ENCODE measurements around the gene LMBRD1.
A peak's percentile ranks its signal among the peaks of the same experiment; 100 is the strongest.
"Not testable (repeated sequence)": the region's sequence is repeated elsewhere in the genome, so short reads cannot be mapped to it uniquely, and the experiment has no call there.

The LMBRD1 gene

DNA sequence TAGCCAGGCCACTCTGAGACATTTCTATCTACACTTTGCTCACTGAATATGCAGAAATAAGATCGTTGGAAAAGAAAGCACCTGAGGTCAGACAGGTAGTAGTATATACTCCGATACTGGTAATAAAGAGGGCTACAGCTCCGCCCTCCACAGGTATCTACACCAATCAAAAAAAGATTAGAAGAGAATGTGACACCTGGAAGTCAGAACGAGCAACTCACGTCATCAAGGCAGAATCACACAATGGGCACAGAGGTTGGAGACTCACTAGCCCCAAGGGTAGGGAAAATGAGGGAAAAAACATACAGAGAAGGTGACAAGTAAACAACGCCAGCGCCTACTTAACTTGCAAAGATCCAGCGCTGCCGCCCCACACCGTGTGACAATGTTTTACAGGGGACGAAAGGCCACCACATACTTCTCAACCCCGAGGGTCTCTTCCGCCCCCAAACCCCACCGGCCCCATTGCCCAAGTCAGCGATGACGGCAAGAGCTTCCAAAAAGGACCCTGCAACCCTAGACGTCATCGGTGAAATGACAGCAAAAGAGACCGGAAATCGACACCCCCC is 653 bp downstream of the LMBRD1 start:
- no peak for DNase-seq

DNA sequence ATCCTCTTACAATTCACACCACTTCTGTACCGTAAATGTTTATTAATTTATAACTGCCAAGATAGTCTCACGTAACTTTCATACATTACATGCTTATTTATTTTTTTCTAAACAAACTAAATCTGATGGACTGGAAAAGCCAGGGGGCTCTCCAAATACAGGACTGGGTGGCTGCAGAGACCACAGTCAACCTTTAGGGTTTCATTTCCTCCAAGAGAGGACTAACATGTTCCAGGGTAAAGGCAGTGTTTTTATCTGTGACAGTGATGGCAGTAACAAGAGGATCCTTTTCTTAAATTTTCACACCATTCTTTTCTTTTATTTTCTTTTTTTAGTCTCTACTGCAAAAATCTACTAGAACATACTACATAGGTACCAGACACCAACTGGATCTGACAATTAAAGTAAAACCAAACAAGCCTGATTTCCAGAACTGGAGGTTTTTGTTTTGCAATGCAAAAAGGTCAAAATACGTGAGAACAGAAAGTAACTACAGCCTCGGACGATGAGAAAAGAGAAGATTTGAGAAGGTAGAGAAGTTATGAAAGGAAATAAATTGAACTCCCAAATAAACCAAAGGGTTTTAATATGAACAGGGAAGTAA is 1.2 kb downstream of the LMBRD1 start:
- no peak for DNase-seq

DNA sequence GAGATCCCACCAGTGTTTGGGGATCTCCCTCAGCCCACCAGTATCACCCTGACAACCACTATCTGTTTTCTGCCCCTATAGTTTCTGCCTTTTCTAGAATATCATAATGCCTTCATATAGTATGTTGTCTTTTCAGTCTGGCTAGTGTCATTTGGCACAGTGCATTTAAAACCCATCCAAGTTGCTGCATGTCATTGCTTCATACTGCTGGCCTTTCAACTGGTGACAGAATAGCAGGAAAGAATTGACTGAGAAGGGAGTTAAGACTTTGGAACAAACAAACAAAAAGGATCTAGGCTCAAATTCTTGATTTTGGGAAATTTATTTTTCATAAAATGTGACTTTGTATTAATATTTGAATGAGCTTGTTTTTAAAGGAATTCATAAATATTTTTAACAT is 4.5 kb downstream of the LMBRD1 start:
- no peak for DNase-seq

DNA sequence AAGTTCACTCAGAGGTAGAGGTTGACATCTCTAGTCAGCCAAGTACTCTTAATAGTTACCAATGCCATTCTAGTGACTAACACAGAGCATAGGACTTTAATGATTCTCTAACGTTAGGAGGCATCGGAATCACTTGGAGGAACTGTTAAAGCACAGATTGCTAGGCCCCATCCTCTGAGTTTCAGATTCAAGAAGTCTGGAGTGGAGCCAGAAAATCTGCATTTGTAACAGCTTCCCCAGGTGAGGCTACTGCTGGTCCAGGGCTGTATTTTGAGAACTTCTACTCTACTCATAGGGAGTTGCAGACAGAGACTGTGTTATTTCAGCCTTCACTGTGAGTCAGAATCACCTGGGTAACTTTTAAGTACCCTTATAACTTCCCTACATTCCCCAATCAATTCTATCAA is 5.7 kb downstream of the LMBRD1 start:
- DNase-seq: no peak

DNA sequence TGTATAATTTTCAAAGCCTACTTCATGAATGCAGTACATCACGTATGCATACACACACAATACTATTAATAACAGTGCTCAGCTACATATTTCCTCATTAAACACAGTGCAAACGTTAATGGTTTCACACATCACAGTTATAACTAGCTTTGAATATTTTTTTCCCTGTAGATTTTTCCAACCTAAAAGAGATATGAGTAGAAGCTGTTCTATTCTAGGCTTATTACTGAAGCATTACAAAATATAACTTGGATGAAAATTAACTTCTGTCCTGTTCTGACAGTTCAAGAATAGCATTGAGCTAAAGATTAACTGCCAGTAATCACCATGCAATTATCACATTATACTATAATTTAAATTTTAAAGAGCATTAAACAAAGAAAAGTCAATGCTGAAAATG is 6.2 kb downstream of the LMBRD1 start:
- no peak for DNase-seq

DNA sequence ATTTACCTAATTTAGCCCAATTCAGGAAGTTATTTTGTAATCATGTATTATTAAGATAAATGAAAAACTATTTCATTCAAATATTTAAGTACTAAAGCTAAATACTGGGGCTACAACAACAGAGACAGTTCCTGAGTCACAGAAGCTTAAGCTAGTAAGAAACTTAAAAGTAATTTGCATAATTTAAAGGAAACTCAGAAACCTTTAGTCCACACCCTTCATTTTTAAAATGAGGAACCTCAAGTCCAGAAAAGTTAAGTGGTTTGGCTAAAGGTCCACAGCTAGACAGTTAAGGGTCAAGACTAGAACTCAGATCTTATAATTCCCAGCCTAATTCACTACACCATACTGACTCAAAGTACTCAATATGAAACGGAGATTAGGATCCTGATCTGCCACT is 7.2 kb downstream of the LMBRD1 start:
- no peak for DNase-seq

DNA sequence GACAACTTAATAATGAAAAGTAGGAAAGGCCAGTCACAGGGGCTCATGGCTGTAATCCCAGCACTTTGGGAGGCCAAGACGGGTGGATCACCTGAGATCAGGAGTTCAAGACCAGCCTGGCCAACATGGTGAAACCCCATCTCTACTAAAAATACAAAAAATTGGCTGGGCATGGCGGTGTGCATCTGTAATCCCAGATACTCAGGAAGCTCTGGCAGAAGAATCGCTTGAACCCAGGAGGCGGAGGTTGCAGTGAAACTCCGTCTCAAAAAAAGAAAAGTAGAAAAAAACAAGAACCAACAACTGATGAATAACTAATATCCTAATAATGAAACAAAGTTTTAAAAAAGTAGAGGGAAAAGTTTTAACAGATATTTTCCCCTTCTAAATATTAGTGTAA is 9.4 kb downstream of the LMBRD1 start:
- DNase-seq: not testable (repeated sequence)

DNA sequence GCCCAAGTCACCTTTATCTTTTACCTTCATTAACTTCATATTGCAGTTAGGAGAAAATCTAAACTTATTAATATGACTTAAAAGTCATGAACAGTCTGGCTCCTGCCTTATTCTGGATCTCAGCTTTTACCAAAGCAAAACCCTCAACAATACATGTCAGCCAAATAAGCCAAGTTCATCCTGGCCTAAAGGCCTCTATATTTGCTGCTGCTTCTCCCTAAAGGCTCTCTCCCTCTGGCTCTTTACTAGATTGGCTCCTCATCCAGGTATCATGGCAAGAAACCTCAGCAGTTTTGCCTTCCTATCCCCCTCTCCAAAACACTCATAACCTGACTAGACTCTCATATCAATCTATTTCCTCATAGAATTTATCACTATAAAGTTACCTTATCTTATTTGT is 11.1 kb downstream of the LMBRD1 start:
- no peak for DNase-seq

DNA sequence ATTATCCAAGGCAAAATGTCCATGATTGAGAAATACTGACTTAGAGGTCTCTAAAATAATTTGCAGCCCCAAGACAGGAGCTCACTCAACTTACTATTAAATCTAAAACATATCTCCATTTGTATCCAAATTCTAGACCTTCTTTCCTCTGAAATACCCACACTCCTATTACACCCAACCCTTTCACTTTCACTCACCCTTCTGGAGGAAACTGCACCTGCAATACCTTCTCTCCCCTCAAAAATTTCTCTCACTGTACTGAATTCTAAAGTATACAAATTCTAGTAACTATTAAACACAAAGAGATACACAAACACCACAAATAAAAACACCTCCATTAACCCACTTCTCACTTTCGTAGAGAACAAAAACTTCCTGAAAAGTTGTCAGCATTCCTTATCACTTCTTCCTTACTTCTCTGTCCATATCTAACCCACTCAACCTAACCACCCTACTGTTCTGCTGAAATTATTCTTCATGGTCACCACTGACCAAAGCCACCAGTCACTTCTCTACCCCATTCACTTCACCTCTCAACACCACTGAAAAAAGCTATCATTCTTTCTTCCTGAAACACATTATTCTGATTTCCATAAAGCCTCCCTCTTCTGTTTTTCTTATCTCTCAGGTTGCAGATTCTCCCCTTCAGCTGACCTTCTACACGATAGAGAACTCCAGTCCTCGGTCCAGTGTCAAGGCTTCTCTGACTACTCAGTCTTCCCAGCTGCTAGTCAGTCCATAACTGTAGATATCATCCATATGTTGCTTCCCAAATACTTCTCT is 12.0 kb downstream of the LMBRD1 start:
- no peak for DNase-seq

DNA sequence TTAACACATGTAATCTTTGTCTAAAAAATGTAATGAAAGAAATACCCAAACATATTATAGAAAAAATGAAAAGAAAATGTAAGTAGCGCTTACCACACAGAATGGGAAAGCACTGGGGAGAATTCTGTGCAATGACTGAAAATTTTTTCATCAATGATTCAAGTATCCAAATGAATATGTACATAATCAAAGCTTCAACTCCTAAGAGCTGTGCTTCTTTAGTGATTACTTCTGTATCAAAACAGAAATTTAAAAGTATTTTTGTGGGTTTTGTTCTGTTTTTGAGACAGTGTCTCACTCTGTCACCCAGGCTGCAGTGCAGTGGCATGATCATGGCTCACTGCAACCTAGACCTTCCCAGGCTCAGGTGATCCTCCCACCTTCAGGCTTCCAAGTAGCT is 13.7 kb downstream of the LMBRD1 start:
- no peak for DNase-seq

DNA sequence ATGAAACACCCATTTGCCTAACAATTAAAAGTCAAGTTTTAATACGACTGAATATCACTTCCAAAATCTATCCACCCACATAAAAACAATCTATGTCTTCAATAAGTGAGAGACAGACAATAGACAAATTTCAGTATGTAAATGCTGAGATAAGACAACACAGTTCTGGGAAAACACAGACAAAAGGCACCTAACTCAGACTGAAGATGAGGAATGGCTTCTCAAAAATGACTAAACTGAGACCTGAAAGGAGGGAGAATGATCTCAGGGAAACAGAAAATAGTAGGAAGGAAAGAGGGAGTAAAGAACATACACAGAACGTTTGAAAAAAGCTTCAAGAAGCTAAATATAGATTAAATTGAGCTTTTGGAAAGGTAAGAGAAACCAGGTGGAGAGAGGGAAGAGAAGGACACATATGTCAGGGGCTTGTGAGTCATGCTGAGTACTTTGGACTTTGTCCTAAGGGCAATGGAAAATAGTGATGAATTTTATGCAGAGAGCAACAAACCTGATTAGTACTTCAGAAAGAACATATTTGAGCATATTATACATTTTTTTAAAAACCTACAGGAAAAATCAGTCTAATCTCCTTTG is 16.1 kb downstream of the LMBRD1 start:
- no peak for DNase-seq

DNA sequence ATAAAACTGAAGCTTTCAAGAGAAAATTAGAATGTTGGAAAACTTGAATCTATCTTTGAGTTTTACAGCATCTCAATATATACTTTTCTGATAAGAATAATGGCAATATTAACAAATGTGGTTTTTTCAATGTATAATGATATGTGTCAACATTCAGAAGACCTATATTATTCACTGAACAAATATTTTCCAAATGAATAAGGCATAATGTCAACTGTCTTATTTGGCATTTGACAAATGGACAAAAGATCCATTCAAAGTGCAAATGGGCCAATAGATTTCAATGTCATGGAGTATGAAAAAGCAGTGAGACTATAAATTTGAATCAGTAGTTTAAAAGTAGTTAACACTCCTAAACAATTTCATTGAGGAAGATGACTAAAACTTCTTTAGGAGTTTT is 20.9 kb downstream of the LMBRD1 start:
- DNase-seq: no peak

DNA sequence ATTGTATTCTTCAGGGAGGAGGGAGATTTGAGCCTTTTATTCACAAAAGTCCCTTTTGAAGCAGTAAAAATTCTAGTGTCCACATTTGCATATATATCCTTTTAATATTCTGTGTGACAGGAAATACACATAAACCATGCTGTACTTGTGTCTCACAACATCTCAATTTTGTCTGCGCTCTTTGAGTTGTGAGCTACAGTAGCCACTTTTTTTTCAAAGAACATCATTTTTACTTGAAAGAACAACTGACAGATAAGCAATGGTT is 21.3 kb downstream of the LMBRD1 start:
- DNase-seq: no peak

DNA sequence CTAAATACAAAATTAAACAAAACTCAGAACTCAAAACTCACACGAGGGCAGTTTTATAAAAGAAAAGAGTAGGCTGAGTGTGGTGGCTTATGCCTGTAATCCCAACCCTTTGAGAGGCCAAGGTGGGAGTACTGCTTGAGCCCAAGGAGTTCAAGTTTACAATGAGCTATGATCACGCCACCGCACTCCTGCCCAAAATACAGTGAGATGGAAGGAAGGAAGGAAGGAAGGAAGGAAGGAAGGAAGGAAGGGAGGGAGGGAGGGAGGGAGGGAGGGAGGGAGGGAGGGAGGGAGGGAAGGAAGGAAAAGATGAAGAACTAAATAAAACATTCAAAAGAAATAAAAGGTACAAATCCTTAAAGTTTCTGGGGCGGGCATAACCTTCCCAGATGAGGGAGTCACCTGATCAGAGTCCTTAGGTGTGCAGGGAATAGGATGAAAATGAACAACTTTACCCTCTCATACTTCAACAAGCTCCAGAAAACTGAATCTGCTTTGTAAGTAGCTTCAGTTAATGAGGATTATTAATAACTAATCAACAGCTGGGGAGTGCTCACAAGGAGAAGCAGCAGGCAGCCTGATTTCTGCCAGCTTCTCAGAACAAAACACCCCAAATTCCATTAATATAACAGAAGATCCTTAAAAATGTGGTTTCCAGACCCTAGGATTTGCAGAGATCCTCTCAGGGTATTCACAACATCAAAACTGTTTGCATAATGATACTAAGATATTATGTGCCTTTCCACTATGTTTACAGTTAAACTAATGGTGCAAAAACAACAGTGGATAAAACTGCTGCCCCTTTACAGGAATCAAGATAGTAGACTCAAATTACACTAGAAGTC is 21.8 kb downstream of the LMBRD1 start:
- DNase-seq: no peak

DNA sequence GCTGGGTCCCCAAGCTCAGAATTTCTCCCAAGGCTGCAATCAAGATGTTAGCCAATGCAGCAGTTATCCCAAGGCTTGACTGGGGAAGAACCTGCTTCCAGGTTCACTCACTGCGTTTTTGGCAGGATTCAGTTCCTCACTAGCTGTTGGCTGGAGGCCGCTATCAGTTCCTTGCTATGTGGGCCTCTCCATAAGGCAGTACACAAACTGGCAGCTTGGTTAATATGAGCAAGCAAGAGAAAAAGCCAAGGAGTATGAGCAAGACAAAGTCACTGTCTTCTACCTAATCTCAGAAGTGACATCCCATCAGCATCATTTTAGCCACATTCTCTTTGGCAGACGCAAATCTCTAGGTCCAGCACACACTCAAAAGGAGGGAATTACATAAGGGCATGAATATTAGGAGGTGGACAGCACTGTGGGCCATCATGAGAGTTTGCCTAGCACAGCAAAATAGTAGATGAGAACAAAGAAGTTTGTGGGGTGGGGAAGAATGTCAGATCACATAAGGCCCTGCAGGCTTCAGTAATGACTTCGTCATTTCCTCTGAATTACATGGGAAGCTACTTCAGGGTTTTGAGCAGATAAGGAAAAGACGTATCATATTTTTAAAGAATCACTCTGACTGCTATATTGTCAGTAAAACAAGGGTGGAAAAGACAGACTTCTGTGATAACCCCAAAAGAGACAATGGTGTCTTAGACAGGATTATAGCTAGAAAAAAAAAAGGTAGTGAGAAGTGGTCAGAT is 25.5 kb downstream of the LMBRD1 start:
- DNase-seq: peak; percentile 28 to 42

DNA sequence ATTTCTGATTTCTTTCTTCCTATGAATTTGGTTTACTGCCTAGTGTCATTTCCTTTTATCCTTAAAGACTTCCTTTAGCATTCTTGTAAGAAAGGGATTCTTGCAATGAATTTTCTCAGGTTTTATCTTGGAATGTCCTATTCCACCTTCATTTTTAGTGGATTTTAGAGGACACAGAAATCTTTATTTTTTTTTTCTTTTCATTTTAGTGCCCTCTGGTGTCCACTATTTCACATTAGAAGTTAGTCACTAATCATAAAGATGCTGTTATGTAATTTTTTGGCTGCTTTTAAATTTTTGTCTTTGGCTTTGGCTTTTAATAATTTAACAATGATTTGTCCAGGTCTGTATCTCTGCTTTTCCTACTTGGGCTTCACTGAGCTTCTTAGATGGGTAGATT is 28.1 kb downstream of the LMBRD1 start:
- DNase-seq: no peak

DNA sequence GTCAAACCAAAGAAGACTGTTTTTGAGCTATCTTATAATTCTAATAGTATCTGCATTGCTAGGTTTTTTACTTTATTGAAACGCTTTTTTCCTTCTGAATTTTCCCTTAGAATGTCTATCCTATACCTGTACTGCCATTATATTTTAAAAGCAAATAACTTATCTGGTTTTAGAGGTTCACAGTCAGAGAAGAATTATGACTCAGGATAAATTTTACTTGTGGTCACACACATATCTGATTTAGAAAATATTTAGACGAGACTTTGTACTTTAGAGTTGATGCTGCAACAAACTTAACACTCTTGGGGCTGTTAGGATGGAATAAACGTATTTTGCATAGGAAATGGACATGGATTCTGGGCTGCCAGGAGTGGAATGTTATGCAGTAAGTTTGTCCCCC is 33.0 kb downstream of the LMBRD1 start:
- DNase-seq: no peak

DNA sequence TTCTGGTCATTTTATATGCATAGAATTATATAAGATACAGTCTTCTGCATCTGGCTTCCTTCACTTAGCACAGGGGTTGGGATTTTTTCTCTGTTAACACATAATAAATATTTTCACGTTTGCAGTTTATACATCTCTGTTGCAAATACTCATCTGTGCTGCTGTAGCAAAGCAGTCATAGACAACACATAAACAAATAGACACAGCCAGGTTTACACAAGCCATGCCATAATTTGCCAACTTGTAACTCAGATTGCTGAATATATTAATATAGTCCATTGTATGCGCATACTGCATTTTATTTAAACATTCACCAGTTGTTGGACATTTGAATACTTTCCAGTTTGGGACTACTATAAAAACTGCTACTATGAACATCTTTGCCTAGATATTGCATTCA is 35.0 kb downstream of the LMBRD1 start:
- no peak for DNase-seq

DNA sequence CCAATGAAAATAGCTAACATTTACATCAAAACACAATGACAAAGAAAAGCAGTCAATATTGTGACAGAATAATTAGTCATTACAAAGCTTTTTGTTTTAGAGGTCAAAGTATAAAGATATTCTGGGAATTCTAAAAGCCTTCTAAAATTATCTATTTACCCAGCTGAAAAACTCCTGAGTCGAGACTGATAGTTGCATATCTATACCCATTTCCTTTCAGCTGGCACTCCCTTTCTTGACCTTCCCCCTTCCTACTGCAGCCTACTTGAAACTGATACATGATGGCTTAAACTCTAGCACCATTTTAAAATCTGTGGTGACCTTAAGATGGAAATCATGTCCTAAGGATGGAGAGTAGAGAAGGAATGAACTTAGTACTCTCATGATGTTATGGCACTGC is 38.6 kb downstream of the LMBRD1 start:
- no peak for DNase-seq

DNA sequence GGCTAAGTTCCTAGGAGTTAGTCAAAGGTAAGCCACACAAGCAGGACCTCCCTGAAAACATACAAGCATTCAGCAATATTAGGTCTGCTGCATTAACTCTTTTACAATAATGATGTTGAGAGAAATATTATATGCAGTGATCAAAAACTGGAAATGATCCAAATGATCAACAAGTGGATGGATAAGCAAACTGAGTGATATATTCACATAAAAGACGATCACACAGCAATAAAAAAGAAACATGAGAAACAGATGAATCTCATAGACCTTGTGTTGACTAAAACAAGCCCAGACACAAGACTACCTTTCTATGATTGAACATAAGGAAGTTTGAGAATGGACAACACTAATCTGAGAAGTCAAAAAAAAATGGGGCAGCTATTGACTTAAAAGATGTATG is 39.9 kb downstream of the LMBRD1 start:
- no peak for DNase-seq

DNA sequence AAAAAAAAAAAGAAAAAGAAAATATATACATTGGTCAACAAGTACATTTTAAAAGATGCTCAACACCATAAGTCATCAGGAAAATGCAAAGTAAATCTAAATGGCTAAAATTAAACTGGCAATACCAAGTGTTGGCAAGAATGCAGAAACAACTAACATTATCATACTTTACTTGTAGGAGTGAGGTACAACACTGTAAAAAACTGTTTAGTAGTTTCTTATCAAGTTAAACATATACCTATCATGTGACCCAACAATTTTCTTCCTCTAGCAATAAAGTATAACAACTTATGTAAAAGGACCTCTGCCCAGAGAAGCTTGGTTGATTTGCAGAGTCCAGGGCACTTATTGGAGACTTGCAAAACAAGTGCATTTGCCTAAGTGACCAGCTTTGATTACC is 40.4 kb downstream of the LMBRD1 start:
- no peak for DNase-seq

DNA sequence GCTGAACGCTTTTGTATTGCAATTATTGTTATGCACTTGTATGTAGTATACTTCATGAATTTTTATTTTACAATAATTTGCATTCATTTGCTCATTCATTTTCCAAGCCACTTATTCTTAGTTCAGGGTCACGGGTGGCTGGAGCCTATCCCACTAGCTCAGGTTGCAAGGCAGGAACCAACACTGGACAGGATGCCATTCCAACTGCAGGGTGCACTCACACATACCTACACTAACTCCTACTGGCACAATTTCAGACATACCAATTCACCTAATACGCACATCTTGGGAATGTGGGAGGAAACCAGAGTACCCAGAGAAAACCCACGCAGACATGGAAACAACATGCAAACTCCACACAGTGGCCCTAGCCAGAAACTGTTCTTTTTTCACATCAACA is 61.8 kb downstream of the LMBRD1 start:
- DNase-seq: no peak

DNA sequence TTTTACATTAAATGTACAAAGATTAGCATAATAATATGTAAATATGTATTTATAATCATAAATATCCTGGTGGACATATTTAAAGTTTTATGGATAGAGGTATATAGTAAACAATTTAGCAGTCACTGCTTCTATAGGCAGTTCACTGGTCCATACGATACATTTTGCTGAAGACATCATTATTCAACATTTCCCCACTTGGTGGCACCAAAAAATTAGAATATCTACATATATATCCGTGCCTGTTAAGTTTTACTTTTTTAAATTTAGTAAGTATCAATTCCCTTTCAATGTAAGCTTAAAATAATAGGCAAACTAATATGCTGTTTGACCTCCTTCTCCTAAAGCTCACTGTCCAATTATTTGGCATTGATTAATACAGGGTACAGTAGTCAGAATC is 64.2 kb downstream of the LMBRD1 start:
- no peak for DNase-seq
